LNCaP clone FGC (cell line): Measurements from ENCODE around the gene FLNA.

Source experiments
- DNase-seq: peaks from one replicate; pipeline ENCODE4 v3.0.0-alpha.2; 2011; ENCODE audit warnings: low read depth
- H3K4me3 ChIP-seq: 2 replicates; pipeline ENCODE4 v1.5.1; 2011; ENCODE audit warnings: mild to moderate bottlenecking, low read depth, low read length, control low read depth
- CTCF ChIP-seq: IDR thresholded peaks from 2 replicates; pipeline ENCODE4 v1.5.1; 2012; ENCODE audit warnings: mild to moderate bottlenecking; ENCODE audit not compliant: control insufficient read depth, insufficient read depth; ENCODE audit errors: extremely low read depth

FLNA gene, protein sequence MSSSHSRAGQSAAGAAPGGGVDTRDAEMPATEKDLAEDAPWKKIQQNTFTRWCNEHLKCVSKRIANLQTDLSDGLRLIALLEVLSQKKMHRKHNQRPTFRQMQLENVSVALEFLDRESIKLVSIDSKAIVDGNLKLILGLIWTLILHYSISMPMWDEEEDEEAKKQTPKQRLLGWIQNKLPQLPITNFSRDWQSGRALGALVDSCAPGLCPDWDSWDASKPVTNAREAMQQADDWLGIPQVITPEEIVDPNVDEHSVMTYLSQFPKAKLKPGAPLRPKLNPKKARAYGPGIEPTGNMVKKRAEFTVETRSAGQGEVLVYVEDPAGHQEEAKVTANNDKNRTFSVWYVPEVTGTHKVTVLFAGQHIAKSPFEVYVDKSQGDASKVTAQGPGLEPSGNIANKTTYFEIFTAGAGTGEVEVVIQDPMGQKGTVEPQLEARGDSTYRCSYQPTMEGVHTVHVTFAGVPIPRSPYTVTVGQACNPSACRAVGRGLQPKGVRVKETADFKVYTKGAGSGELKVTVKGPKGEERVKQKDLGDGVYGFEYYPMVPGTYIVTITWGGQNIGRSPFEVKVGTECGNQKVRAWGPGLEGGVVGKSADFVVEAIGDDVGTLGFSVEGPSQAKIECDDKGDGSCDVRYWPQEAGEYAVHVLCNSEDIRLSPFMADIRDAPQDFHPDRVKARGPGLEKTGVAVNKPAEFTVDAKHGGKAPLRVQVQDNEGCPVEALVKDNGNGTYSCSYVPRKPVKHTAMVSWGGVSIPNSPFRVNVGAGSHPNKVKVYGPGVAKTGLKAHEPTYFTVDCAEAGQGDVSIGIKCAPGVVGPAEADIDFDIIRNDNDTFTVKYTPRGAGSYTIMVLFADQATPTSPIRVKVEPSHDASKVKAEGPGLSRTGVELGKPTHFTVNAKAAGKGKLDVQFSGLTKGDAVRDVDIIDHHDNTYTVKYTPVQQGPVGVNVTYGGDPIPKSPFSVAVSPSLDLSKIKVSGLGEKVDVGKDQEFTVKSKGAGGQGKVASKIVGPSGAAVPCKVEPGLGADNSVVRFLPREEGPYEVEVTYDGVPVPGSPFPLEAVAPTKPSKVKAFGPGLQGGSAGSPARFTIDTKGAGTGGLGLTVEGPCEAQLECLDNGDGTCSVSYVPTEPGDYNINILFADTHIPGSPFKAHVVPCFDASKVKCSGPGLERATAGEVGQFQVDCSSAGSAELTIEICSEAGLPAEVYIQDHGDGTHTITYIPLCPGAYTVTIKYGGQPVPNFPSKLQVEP (N-terminal part only)

GRCh38 chrX:154374313-154375155 lies at the start of gene FLNA:
FLNA (minus strand) TSS chrX:154374634; CDS start chrX:154371245, 3,389 bp downstream.
- TF ChIP-seq CTCF: peak; percentile 44
- peak within 1 kb of the TSS; percentile 56 for H3K4me3 ChIP-seq
- DNase-seq: no peak

DNA sequence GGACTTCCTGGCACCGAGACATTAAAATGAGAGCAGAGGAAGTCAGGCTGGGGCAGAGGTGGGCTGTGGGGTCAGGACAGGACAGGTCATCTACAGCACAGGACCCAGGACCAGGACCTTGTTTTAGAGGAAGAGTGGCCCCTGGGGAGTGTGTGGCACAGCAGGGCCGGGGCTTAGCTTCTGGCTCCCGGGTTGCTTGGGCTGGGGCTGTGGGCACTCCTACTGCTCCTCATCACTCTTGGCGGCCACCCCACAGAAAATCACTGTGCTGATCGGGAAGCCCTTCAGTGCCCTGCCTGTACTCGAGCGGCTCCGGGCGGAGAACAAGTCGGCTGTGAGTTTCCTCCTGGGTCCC lies 45.9 kb upstream of the FLNA start:
- no peak overlapping the region for H3K4me3 ChIP-seq
- no peak for DNase-seq
- TF ChIP-seq CTCF: no peak

GRCh38 chrX:154419688-154420401 lies 45.4 kb upstream of the FLNA start:
- DNase-seq: no peak
- TF ChIP-seq CTCF: no peak

DNA sequence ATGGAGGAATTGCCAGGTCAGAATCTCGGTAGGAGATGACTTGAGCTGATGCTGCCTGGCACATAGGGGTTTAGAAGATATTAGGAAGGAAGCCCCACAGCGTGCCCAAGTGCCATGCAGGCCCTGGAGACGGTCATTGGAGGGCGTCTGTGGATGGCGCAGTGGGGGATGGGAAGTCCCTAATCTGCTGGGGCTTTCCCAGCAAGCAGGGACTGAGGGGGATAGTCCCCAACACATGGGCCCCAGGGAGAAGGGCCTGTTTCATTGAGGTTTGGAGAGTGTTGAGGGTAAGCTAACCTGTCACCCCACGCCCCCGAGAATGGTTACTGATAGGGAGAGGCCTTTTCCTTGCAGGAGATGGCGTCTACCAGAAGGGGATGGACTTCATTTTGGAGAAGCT lies 44.8 kb upstream of the FLNA start:
- no peak for DNase-seq
- H3K4me3 ChIP-seq: no peak overlapping the region
- no peak for TF ChIP-seq CTCF

More at GRCh38 chrX:154419688-154420401, 45.4 kb upstream of the FLNA start:
- no peak overlapping the region for H3K4me3 ChIP-seq

DNA sequence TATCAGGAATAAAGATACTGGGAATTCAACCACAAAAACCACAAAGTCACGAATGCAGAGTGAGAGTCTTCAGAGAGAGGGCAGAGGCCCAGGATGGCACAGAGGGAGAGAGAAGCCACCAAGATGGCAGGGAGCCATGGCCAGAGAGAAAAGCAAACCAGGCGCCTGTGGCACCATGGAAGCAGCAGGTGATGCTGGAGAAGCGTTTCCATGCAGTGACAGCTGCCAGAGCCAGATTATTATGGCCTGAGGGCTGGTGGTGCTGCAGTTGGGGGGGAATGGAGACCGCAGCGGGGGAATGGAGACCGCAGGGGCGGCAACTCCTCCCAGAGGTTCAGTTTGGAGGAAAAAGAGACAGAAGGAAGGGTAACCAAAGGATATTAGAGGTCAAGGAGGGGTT lies 42.7 kb upstream of the FLNA start:
- no peak for TF ChIP-seq CTCF
- DNase-seq: no peak
- H3K4me3 ChIP-seq: no peak overlapping the region
